Measurements from ENCODE around the gene ZFAND2A. TPM values are rescaled to one million over a fixed set of nuclear protein-coding genes. Genes with fewer than 3 reads are reported as not detected.

Gene ZFAND2A
- total RNA-seq, 1 experiment from 2014 or later: 51.2 TPM

- no peak for TF ChIP-seq CTCF (IDR thresholded peaks at IDR 0.05; ENCODE audit: unreplicated experiment)
- CTCF ChIA-PET: interaction anchor here (1.4 kb wide), 1 partner anchor 16 kb away, joined by 4 read pairs; a partner anchor contains a TSS
- H3K36me3 Mint-ChIP-seq (ENCODE audit: insufficient read depth, unreplicated experiment): peaks cover 89% of the 10 kb centered on the region
- H3K4me3 Mint-ChIP-seq (ENCODE audit: low read depth, unreplicated experiment): peak overlapping the region; percentile 1
- peak overlapping the region; percentile 6 for H3K27ac Mint-ChIP-seq (ENCODE audit: unreplicated experiment)
- H3K4me1 Mint-ChIP-seq (ENCODE audit: low read depth, unreplicated experiment): peaks cover 28% of the 10 kb centered on the region
- no TSS peak for BruUV-seq (replicated peaks)
- DNase-seq: no peak
- intact Hi-C loops (cut with micrococcal nuclease; ENCODE audit: unreplicated experiment): no loop called here
- no peaks in the 10 kb centered on the region for H3K9me3 Mint-ChIP-seq (ENCODE audit: low read depth, unreplicated experiment)
- no peaks in the 10 kb centered on the region for H3K27me3 Mint-ChIP-seq (ENCODE audit: unreplicated experiment)
These were observed 5.7 kb downstream of the ZFAND2A start for GRCh38 chr7:1154172-1154739.

DNA sequence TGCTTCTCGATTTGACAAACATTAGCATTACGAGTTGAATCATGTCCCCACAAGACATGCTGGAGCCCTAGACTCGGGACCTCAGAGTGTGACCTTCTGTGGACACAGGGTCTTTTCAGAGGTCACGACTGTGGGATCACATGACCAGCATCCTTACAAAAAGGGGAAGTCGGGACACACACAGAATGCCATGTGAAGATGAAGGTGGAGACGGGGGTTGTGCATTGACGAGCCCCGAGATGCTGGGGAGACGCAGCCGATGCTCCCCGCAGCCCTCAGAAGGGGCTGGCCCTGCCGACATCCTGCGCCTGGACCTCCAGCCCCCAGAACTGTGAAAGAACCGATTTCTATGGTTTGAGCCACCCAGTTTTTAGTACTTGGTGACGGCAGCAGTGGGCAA lies 7.5 kb downstream of the ZFAND2A start:
- Mint-ChIP-seq H3K27ac (ENCODE audit: unreplicated experiment) (no peak overlapping the region), H3K27me3 (ENCODE audit: unreplicated experiment) (no peaks in the 10 kb centered on the region), H3K9me3 (ENCODE audit: low read depth, unreplicated experiment) (no peaks in the 10 kb centered on the region), H3K4me1 (ENCODE audit: low read depth, unreplicated experiment) (peaks cover 10% of the 10 kb centered on the region), H3K36me3 (ENCODE audit: insufficient read depth, unreplicated experiment) (peaks cover 71% of the 10 kb centered on the region), H3K4me3 (ENCODE audit: low read depth, unreplicated experiment) (no peak overlapping the region)
- BruUV-seq (replicated peaks): no TSS peak
- intact Hi-C loops (cut with micrococcal nuclease; ENCODE audit: unreplicated experiment): no loop called here
- no peak for TF ChIP-seq CTCF (IDR thresholded peaks at IDR 0.05; ENCODE audit: unreplicated experiment)
- no peak for DNase-seq
- CTCF ChIA-PET: no interaction called here

DNA sequence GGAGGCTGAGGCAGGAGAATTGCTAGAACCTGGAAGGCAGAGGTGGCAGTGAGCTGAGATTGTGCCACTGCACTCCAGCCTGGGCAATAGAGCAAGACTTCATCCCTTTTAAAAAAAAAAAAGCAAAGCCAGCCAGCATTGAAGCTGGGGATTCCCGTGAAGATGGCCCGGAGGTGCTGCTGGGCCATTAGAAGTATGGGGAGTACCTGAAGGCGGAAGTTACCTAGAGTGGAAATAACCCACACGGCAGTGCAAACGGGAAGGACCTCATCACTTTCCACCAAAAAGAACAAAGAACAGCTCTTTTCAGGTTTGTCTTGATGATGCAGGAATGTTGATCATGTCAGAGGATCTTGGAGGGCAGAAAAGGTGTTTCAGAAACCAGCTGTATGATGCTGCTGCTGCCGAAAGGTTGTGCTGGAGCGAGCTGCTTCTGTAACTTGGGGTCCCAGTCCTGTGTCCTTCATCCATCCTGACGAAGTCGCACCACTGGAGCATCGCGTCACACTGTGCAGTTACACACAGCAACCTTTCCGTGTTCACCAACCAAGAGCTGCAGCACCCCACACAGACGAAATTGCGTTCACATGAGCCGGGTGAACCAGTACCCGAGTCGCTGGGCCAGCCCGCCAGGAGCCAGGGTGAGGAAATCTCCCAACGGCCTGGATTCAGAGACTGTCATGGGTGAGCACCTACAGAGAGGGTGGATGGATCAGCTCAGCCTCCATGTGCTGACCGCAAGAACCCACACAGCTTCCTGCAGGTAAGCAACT lies 8.2 kb downstream of the ZFAND2A start:
- peaks cover 4% of the 10 kb centered on the region for H3K4me1 Mint-ChIP-seq (ENCODE audit: low read depth, unreplicated experiment)
- H3K27ac Mint-ChIP-seq (ENCODE audit: unreplicated experiment): no peak overlapping the region
- intact Hi-C loops (cut with micrococcal nuclease; ENCODE audit: unreplicated experiment): no loop called here
- H3K9me3 Mint-ChIP-seq (ENCODE audit: low read depth, unreplicated experiment): no peaks in the 10 kb centered on the region
- TF ChIP-seq CTCF (IDR thresholded peaks at IDR 0.05; ENCODE audit: unreplicated experiment): no peak
- no peak for DNase-seq
- CTCF ChIA-PET: no interaction called here
- no peak overlapping the region for H3K4me3 Mint-ChIP-seq (ENCODE audit: low read depth, unreplicated experiment)
- no TSS peak for BruUV-seq (replicated peaks)
- H3K36me3 Mint-ChIP-seq (ENCODE audit: insufficient read depth, unreplicated experiment): peaks cover 65% of the 10 kb centered on the region
- H3K27me3 Mint-ChIP-seq (ENCODE audit: unreplicated experiment): no peaks in the 10 kb centered on the region

GRCh38 chr7:1151156-1151555 lies 8.8 kb downstream of the ZFAND2A start:
- DNase-seq: no peak
- no peak overlapping the region for H3K27ac Mint-ChIP-seq (ENCODE audit: unreplicated experiment)
- no peaks in the 10 kb centered on the region for H3K9me3 Mint-ChIP-seq (ENCODE audit: low read depth, unreplicated experiment)
- peaks cover 59% of the 10 kb centered on the region for H3K36me3 Mint-ChIP-seq (ENCODE audit: insufficient read depth, unreplicated experiment)
- intact Hi-C loops (cut with micrococcal nuclease; ENCODE audit: unreplicated experiment): no loop called here
- CTCF ChIA-PET: no interaction called here
- TF ChIP-seq CTCF (IDR thresholded peaks at IDR 0.05; ENCODE audit: unreplicated experiment): no peak
- BruUV-seq (replicated peaks): no TSS peak
- no peak overlapping the region for H3K4me3 Mint-ChIP-seq (ENCODE audit: low read depth, unreplicated experiment)
- H3K27me3 Mint-ChIP-seq (ENCODE audit: unreplicated experiment): no peaks in the 10 kb centered on the region
- H3K4me1 Mint-ChIP-seq (ENCODE audit: low read depth, unreplicated experiment): no peaks in the 10 kb centered on the region
